Heart left ventricle (tissue), 16 donors: ENCODE results near the gene SPAG4. TPM values are rescaled to one million over a fixed set of nuclear protein-coding genes. Genes with fewer than 3 reads are reported as not detected.

Experiments used
- ATAC-seq, 4 donors: fragments of 200-7000 bp; cut with Tn5 transposase; one replicate each; pipeline ENCODE4 v1.9.1; 2020 to 2022; ENCODE audit warnings: moderate library complexity in 4 of 4, mild to moderate bottlenecking in 3 of 4, moderate number of reproducible peaks in 1 of 4
- DNase-seq, 5 donors: peaks; one replicate each; pipeline ENCODE4 v3.0.0-alpha.2; 2020
- H3K27ac ChIP-seq, 12 donors: fragments of 200-600 bp; sonication (generic) in 4 of 12; one replicate each; pipeline versions ENCODE4 v1.5.0 to v1.8.0; 2016 to 2022; ENCODE audit warnings: mild to moderate bottlenecking in 2 of 12
- H3K27me3 ChIP-seq, 9 donors: fragments of 200-600 bp; sonication (generic) in 2 of 9; one replicate each; pipeline versions ENCODE4 v1.5.1 to v1.8.0; 2016 to 2022; ENCODE audit warnings: mild to moderate bottlenecking in 3 of 9
- H3K36me3 ChIP-seq, 9 donors: fragments of 200-600 bp; sonication (generic) in 2 of 9; one replicate each; pipeline versions ENCODE4 v1.5.0 to v1.8.0; 2018 to 2022; ENCODE audit warnings: mild to moderate bottlenecking in 2 of 9
- H3K4me1 ChIP-seq, 12 donors: fragments of 200-600 bp; sonication (generic) in 4 of 12; one replicate each; pipeline versions ENCODE4 v1.5.0 to v1.8.0; 2016 to 2022; ENCODE audit warnings: mild to moderate bottlenecking in 3 of 12
- H3K4me3 ChIP-seq, 12 donors: fragments of 200-600 bp; sonication (generic) in 4 of 12; one replicate each; pipeline versions ENCODE4 v1.5.0 to v1.8.0; 2017 to 2022; ENCODE audit warnings: mild to moderate bottlenecking in 9 of 12, moderate library complexity in 4 of 12
- H3K9me3 ChIP-seq, 12 donors: fragments of 200-600 bp; sonication (generic) in 4 of 12; one replicate each; pipeline versions ENCODE4 v1.5.0 to v1.8.0; 2016 to 2022; ENCODE audit warnings: mild to moderate bottlenecking in 1 of 12
- CTCF ChIP-seq, 12 donors: fragments of 200-600 bp; sonication (generic) in 4 of 12; IDR thresholded peaks; one replicate each; pipeline versions ENCODE4 v1.5.0 to v1.8.0; 2018 to 2022; ENCODE audit warnings: antibody characterized with exemption in 12 of 12, mild to moderate bottlenecking in 5 of 12
- POLR2A ChIP-seq, 2 donors: fragments of 450-650 bp; IDR thresholded peaks; one replicate each; pipeline ENCODE4 v1.6.1; 2017; ENCODE audit warnings: antibody characterized with exemption in 2 of 2, mild to moderate bottlenecking in 2 of 2, moderate library complexity in 2 of 2
- WGBS, 4 donors: extraction: QIAGEN DNeasy Blood & Tissue Kit in 2 of 4; methylation state at CpG; one replicate each; pipeline versions ENCODE4 v1.1.5 to v1.1.7; 2013 to 2018; 5-methylcytosine and 5-hydroxymethylcytosine counted together
- intact Hi-C, 10 donors: fragments of 100-400 bp; cut with DNase I; formaldehyde crosslinking; loops; one replicate each; pipeline versions ENCODE4 v1.11.1 to v1.14.2; 2022
- polyA plus RNA-seq, 2 donors: library from polyadenylated mRNA; stranded (reverse); fragments of 200-250 nt; gene quantifications; one replicate each; pipeline ENCODE4 v1.2.3, GENCODE V29; 2013
- total RNA-seq, 9 donors: library from RNA; depleted of rRNA in 2 of 9; stranded (reverse); fragments of >200 nt in 2 of 9; fragmentation: NEBNext Ultra II Directional in 3 of 9; extraction: Animal tissue kit (Norgen Biotek cat#: 25700) in 3 of 9; gene quantifications; one replicate each; pipeline versions ENCODE4 v1.1.0 to v1.2.4, GENCODE V29; 2016 to 2023
- donor health status: ischemic (EF 13 %, LVEDD 7.1; RV severe dilation, severe dysfunction).
- donor health status: healthy with polysubstance abuse.
- donor health status: DM: no; HTN: yes; CAD: no.
- donor health status: DM: no; HTN: no; CAD: no.
- donor health status: ischemic (EF 25% LVEDD 6.9; RV normal size, moderate dysfunction).
- donor health status: ischemic (EF 25% LVEDD 5.7; RV mildly dilated, moderate dysfunction).
- donor health status: healthy.
- donor health status: DM: yes; HTN: yes; CAD: no.
- donor health status: ischemic (EF 35%, LVEDD 5.7; RV mildly dilated, moderate dysfunction).
- donor health status: nonischemic (EF 11% LVEDD 7.7; RV severe dilation, severe dysfunction).
- donor health status: DM: yes; HTN: yes; CAD: no.
- donor health status: PGD.
- donor health status: ischemic (EF 29% LVEDD 5.4; RV normal size, mild dysfunction).
- donor health status: nonischemic (EF 23%, LVEDD 6.1; RV moderate dilation, normal function).

The SPAG4 gene
- total and polyA plus RNA-seq, 11 donors: 1.1 to 6.9 (median 4.5) TPM

- Histone ChIP-seq H3K4me3 (no peak overlapping the region), H3K27ac (no peak overlapping the region), H3K27me3 (no peaks in the 10 kb centered on the region), H3K4me1 (peaks cover 0 to 42% (median 16%) of the 10 kb centered on the region in 12 donors), H3K9me3 (no peaks in the 10 kb centered on the region), H3K36me3 (peaks cover 0 to 21% (median 15%) of the 10 kb centered on the region in 9 donors)
- no peak for TF ChIP-seq POLR2A (IDR thresholded peaks at IDR 0.05)
- no peak for TF ChIP-seq CTCF (IDR thresholded peaks at IDR 0.05)
- DNase-seq (no peak), ATAC-seq (peak in 3 of 4 donors; percentile 41 to 49 (median 49))
- WGBS, 4 donors: 42 to 50% (median 43%) methylated on average over 4 of the region's 4 CpGs
- intact Hi-C loops: no loop called here
These were observed 20.0 kb downstream of the SPAG4 start for GRCh38 chr20:35635652-35636051.

- Histone ChIP-seq H3K27ac (no peak overlapping the region), H3K36me3 (peaks cover 0 to 17% (median 11%) of the 10 kb centered on the region in 9 donors), H3K4me1 (peaks cover 0 to 43% (median 16%) of the 10 kb centered on the region in 12 donors), H3K9me3 (no peaks in the 10 kb centered on the region), H3K27me3 (no peaks in the 10 kb centered on the region), H3K4me3 (no peak overlapping the region)
- ATAC-seq (peak; percentile 11 to 38 (median 24)), DNase-seq (no peak)
- TF ChIP-seq POLR2A (IDR thresholded peaks at IDR 0.05): no peak
- no peak for TF ChIP-seq CTCF (IDR thresholded peaks at IDR 0.05)
- 56 to 63% (median 61%) methylated on average over 2 of the region's 2 CpGs for WGBS, 4 donors
- intact Hi-C loops: no loop called here
These were observed 20.5 kb downstream of the SPAG4 start for GRCh38 chr20:35636095-35636494.

- DNase-seq (no peak), ATAC-seq (no peak)
- 80 to 83% (median 81%) methylated on average over 6 of the region's 6 CpGs for WGBS, 4 donors
- intact Hi-C loops: no loop called here
- H3K4me1 ChIP-seq: peaks cover 0 to 45% (median 16%) of the 10 kb centered on the region in 12 donors
- no peaks in the 10 kb centered on the region for H3K27me3 ChIP-seq
- H3K36me3 ChIP-seq: peaks cover 0 to 5% (median 0%) of the 10 kb centered on the region in 9 donors
- no peaks in the 10 kb centered on the region for H3K9me3 ChIP-seq
- H3K27ac ChIP-seq: no peak overlapping the region
- TF ChIP-seq CTCF (IDR thresholded peaks at IDR 0.05) (no peak), POLR2A (IDR thresholded peaks at IDR 0.05) (no peak)
- no peak overlapping the region for H3K4me3 ChIP-seq
These were observed 21.6 kb downstream of the SPAG4 start for GRCh38 chr20:35637276-35637675.

- ATAC-seq: no peak
- no peaks in the 10 kb centered on the region for H3K9me3 ChIP-seq
These were observed 23.1 kb downstream of the SPAG4 start for GRCh38 chr20:35638751-35639150.

More at GRCh38 chr20:35638751-35639150, 23.1 kb downstream of the SPAG4 start:
- peaks cover 0 to 45% (median 16%) of the 10 kb centered on the region in 12 donors for H3K4me1 ChIP-seq
- H3K4me3 ChIP-seq: no peak overlapping the region
- no peaks in the 10 kb centered on the region for H3K27me3 ChIP-seq
- WGBS, 4 donors: 48 to 58% (median 50%) methylated on average over 2 of the region's 2 CpGs
- TF ChIP-seq CTCF (IDR thresholded peaks at IDR 0.05): no peak
- TF ChIP-seq POLR2A (IDR thresholded peaks at IDR 0.05): no peak
- intact Hi-C loops: no loop called here
- no peaks in the 10 kb centered on the region for H3K36me3 ChIP-seq
- no peak for DNase-seq
- H3K27ac ChIP-seq: no peak overlapping the region
